ENCODE data around the gene DPP7. TPM values are rescaled to one million over a fixed set of nuclear protein-coding genes. Genes with fewer than 3 reads are reported as not detected.

The DPP7 gene
- total RNA-seq, 1 experiment from 2014 or later: 230 TPM

GRCh38 chr9:137159105-137160053 is 44.8 kb upstream of the DPP7 start:
- intact Hi-C loops (cut with micrococcal nuclease; ENCODE audit: unreplicated experiment): no loop called here

GRCh38 chr9:137158625-137159024 is 44.1 kb upstream of the DPP7 start:
- H3K27ac Mint-ChIP-seq (ENCODE audit: unreplicated experiment): no peak overlapping the region
- no peak overlapping the region for H3K4me3 Mint-ChIP-seq (ENCODE audit: unreplicated experiment)
- no peaks in the 10 kb centered on the region for H3K36me3 Mint-ChIP-seq (ENCODE audit: insufficient read depth, unreplicated experiment)
- Histone ChIP-seq H3K27me3 (replicated peaks; ENCODE audit: control insufficient read depth, insufficient read depth, low read length) (no peaks in the 10 kb centered on the region; the same call in none of the 2 replicates), H3K4me1 (no peaks in the 10 kb centered on the region), H3K36me3 (ENCODE audit: control insufficient read depth, insufficient read depth, low read length) (no peaks in the 10 kb centered on the region), H3K4me3 (ENCODE audit: low read depth, low read length) (no peak overlapping the region), H3K9me3 (no peaks in the 10 kb centered on the region)
- intact Hi-C loops (cut with micrococcal nuclease; ENCODE audit: unreplicated experiment): no loop called here
- H3K9me3 Mint-ChIP-seq (ENCODE audit: unreplicated experiment): no peaks in the 10 kb centered on the region
- no peak for DNase-seq
- CTCF ChIA-PET: no interaction called here
- H3K27me3 Mint-ChIP-seq (ENCODE audit: insufficient read depth, unreplicated experiment): peaks cover 12% of the 10 kb centered on the region
- no peaks in the 10 kb centered on the region for H3K4me1 Mint-ChIP-seq (ENCODE audit: low read depth, unreplicated experiment)
- POLR2A ChIA-PET: no interaction called here
- no TSS peak for BruUV-seq (replicated peaks)
- no peak for TF ChIP-seq CTCF (IDR thresholded peaks at IDR 0.05; ENCODE audit: insufficient read depth in 1 of 2, low read depth in 1 of 2, low read length in 1 of 2, severe bottlenecking in 1 of 2, unreplicated experiment in 1 of 2)

More at GRCh38 chr9:137159105-137160053, 44.8 kb upstream of the DPP7 start:
- DNase-seq: no peak
- POLR2A ChIA-PET: no interaction called here
- no peak overlapping the region for H3K4me3 Mint-ChIP-seq (ENCODE audit: unreplicated experiment)
- TF ChIP-seq CTCF (IDR thresholded peaks at IDR 0.05; ENCODE audit: insufficient read depth in 1 of 2, low read depth in 1 of 2, low read length in 1 of 2, severe bottlenecking in 1 of 2, unreplicated experiment in 1 of 2): no peak
- CTCF ChIA-PET: no interaction called here
- no peaks in the 10 kb centered on the region for H3K36me3 ChIP-seq (ENCODE audit: control insufficient read depth, insufficient read depth, low read length)
- no peaks in the 10 kb centered on the region for H3K4me1 Mint-ChIP-seq (ENCODE audit: low read depth, unreplicated experiment)
- H3K4me1 ChIP-seq: no peaks in the 10 kb centered on the region
- no peak overlapping the region for H3K4me3 ChIP-seq (ENCODE audit: low read depth, low read length)
- H3K27me3 ChIP-seq (replicated peaks; ENCODE audit: control insufficient read depth, insufficient read depth, low read length): no peaks in the 10 kb centered on the region; the same call in none of the 2 replicates
- H3K27ac Mint-ChIP-seq (ENCODE audit: unreplicated experiment): no peak overlapping the region
- H3K9me3 Mint-ChIP-seq (ENCODE audit: unreplicated experiment): no peaks in the 10 kb centered on the region
- H3K36me3 Mint-ChIP-seq (ENCODE audit: insufficient read depth, unreplicated experiment): no peaks in the 10 kb centered on the region
- peaks cover 12% of the 10 kb centered on the region for H3K27me3 Mint-ChIP-seq (ENCODE audit: insufficient read depth, unreplicated experiment)
- BruUV-seq (replicated peaks): no TSS peak
- H3K9me3 ChIP-seq: no peaks in the 10 kb centered on the region

GRCh38 chr9:137157618-137158415 is 43.3 kb upstream of the DPP7 start:
- DNase-seq: no peak
- ChIA-PET POLR2A (no interaction called here), CTCF (interaction anchor here (0.7 kb wide), 1 partner anchor 166 kb away, joined by 3 read pairs; no protein-coding TSS in a partner anchor)
- H3K27me3 ChIP-seq (replicated peaks; ENCODE audit: control insufficient read depth, insufficient read depth, low read length): no peaks in the 10 kb centered on the region; the same call in none of the 2 replicates
- intact Hi-C loops (cut with micrococcal nuclease; ENCODE audit: unreplicated experiment): no loop called here
- TF ChIP-seq CTCF (IDR thresholded peaks at IDR 0.05; ENCODE audit: insufficient read depth in 1 of 2, low read depth in 1 of 2, low read length in 1 of 2, severe bottlenecking in 1 of 2, unreplicated experiment in 1 of 2): no peak
- H3K9me3 ChIP-seq: no peaks in the 10 kb centered on the region
- no peaks in the 10 kb centered on the region for H3K36me3 Mint-ChIP-seq (ENCODE audit: insufficient read depth, unreplicated experiment)
- no peaks in the 10 kb centered on the region for H3K36me3 ChIP-seq (ENCODE audit: control insufficient read depth, insufficient read depth, low read length)
- H3K4me1 ChIP-seq: no peaks in the 10 kb centered on the region
- no TSS peak for BruUV-seq (replicated peaks)
- no peaks in the 10 kb centered on the region for H3K9me3 Mint-ChIP-seq (ENCODE audit: unreplicated experiment)
- H3K27ac Mint-ChIP-seq (ENCODE audit: unreplicated experiment): no peak overlapping the region
- no peak overlapping the region for H3K4me3 ChIP-seq (ENCODE audit: low read depth, low read length)
- H3K27me3 Mint-ChIP-seq (ENCODE audit: insufficient read depth, unreplicated experiment): peaks cover 11% of the 10 kb centered on the region
- H3K4me1 Mint-ChIP-seq (ENCODE audit: low read depth, unreplicated experiment): no peaks in the 10 kb centered on the region
- no peak overlapping the region for H3K4me3 Mint-ChIP-seq (ENCODE audit: unreplicated experiment)

Data from Caco-2 (cell line).